NT2/D1 (cell line): ENCODE results near the gene RNF144B.

Source experiments
- YY1 ChIP-seq: IDR thresholded peaks from 2 replicates; pipeline ENCODE4 v1.6.1; 2011; ENCODE audit not compliant: insufficient read length, insufficient read depth
- ZNF274 ChIP-seq: IDR thresholded peaks from 2 replicates; pipeline ENCODE4 v1.6.1; 2011; ENCODE audit warnings: mild to moderate bottlenecking, low read depth, low read length

- TF ChIP-seq YY1 (no peak), ZNF274 (no peak)
These were observed 113.9 kb downstream of the RNF144B start for GRCh38 chr6:18500921-18501662.
